DMS53 treated with DMSO at 0.1 percent for 48 hours (cell line): Measurements from ENCODE around the gene CBX7.

Experiments
- DNase-seq: peaks from one replicate; lab custom pipeline; 2025; ENCODE audit not compliant: unreplicated experiment; lab: John Stamatoyannopoulos, UW

The CBX7 gene

DNA sequence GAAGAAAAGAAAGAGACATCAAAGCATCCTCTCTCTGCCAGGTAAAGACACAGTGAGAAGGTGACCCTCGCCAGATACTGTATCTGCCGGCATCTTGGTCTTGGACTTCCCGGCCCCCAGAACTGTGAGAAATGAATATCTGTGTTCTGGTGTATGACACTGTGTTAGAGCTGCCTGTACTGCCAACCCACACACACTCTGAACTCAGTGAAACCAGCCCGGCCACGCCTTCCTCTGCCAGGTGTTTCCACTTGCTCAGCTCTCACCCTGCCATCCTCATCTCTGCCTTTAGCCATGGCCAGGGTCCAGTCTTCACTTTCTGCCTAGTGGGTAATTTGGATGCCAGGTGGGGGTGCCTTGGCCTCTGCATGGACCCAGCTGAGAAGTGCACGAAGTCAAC lies 24.0 kb downstream of the CBX7 start:
- no peak for DNase-seq

DNA sequence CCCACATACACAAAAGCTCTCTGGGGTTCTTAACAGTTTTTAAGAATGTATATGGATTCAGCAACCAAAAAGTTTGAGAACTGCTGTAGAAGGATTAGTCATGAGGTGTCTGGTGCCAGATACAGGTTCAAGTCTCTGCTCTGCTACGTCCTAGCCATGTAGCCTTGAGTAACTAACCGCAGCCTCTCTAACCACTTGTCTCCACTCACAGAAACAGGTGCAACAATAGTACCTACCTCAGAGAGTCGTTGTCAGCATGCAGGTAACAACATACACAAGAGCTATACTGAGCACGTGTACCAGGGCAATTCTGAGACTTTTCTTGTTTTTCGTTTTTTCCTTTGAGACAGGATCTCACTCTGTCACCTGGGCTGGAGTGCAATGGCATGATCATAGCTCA lies 26.9 kb downstream of the CBX7 start:
- DNase-seq: no peak

DNA sequence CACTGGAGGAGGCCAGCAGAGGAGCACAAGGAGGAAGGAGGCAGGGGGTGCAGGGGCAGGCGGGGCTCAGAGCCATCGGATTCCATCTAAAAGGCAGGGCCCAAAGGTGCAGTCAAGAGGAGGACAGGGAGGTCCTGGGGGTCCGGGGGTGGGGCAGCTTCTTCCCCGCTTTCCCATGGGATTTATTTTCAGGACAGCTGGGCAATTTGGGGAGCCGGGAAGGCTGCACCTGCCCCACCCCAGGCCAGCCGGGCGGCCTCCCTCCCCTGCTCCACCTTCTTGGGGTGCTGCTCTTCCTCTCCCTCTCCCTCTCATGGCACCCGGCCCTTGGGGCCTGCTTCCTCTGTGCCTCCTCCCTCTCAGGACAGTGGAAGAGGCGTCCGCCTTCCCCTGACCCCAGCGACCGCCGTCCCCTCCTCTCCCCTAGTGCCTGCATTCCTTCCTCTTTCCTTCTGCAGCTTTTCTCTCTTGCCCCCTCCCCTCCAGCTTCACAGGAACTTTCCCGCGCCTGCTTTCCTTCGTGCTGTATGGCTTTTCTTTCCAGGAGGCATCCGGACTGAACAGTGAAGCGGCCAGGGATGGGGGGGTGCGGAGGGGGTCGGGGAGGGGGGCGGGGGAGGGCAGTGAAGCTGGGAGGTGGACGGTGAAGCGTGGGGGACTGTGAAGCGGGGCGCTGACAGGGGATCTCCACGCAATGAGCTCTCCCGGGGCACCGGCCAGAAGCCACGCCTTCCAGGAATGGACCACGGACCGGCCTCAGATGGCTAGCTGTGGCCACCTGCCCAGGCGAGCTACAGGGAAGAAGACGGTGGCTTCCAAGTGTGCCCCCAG lies 28.5 kb downstream of the CBX7 start:
- DNase-seq: no peak

DNA sequence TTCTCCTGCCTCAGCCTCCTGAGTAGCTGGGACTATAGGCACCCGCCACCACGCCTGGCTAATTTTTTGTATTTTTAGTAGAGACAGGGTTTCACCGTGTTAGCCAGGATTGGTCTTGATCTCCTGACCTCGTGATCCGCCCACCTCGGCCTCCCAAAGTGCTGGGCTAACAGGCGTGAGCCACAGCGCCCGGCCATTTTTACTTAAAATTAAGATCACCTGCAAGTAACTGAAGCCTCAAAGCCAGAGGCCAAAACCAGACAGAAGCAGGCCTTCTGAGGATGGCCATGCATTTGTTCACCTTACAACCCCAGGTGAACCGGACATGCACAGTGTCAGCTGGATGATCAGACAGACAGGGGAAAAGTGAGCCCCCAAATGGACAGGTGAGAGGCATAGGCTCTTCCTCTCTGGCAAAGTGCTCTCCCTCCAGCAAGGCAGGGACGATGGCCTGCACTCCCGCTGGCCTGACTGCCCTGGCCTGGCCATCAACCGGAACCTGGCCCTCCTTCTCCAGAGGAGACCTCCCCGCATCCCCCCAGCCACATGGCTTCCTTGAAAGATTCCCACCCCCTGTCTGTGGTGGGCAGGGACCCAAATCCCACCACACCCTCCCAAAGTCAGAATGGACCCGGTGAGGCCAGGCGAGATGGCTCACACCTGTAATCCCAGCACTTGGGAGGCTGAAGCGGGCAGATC lies 29.6 kb downstream of the CBX7 start:
- no peak for DNase-seq

DNA sequence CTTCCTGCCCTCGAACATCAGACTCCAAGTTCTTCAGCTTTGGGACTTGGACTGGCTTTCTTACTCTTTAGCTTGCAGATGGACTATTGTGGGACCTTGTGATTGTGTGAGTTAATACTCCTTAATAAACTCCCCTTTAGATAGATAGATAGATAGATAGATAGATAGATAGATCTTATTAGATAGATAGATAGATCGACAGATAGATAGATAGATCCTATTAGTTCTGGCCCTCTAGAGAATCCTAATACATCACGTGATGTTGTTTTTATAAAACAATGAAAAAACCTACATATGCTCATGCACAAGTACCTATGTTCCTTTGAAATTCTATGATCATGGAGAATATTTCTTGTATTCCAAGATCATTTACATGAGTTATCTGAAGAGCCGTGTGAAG lies 31.5 kb downstream of the CBX7 start:
- DNase-seq: no peak

DNA sequence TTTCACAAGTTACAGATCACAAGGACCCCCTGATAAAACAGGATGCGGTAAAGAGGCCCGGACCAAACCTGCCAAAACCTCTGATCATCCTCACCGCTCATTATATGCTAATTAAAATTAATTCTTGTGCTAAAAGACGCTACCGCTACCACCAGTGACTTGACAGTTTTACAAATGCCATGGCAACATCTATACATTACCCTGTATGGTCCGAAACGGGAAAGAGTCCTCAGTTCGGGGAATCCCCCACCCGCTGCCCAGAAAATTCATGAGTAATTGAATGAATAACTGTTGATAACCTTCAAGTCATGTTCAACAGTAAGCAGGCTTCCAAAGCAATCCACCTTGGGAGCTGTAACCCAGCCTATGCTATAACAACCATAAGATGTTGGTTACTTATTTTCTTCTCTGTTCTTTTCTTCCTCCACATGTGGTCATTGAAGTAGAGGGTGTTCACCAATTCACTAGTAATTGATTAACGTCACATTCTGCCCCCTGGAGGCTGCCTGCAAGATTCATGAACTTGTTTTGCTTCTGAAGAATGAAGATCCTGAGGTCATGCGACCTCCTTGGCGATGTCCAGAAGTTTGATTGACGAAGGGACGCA lies 34.8 kb downstream of the CBX7 start:
- peak; percentile 9 for DNase-seq

DNA sequence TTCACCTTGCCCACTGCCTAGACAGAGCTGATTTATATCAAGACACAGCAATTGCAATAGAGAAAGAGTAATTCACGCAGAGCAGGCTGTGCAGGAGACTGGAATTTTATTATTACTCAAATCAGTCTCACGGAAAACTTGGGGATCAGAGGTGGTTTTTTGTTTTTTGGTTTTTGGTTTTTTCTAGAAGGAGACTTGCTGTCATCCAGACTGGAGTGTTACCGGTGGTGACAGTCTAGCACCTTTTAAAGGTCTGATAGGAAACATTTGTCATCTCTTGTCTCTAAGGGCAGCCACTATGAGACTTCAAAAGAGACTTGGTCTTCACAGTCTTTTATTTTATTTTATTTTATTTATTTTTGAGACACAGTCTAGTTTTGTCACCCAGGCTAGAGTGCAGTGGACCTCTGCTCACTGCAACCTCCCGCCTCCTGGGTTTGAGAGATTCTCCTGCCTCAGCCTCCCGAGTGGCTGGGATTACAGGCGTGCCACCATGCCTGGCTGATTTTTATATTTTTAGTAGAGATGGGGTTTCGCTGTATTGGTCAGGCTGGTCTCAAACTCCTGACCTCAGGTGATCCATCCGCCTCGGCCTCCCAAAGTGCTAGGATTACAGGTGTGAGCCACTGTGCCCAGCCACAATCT lies 36.4 kb downstream of the CBX7 start:
- no peak for DNase-seq

DNA sequence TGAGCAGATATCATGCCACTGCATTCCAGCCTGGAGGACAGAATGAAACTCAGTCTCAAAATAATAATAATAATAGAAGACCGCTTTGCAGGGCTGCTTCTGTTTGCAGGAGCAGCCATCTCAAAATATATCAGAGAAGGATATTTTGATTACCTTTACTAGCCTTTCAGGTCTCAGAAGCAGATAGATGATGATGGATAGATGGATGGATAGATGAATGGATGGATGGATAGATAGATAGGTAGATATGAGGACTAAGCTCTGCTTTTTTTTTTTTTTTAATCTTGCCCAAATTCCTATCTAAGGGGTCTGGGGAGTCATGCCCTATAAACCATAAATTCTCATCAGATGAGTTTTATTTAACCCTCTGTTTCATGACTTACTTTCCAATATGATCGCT lies 36.9 kb downstream of the CBX7 start:
- no peak for DNase-seq

DNA sequence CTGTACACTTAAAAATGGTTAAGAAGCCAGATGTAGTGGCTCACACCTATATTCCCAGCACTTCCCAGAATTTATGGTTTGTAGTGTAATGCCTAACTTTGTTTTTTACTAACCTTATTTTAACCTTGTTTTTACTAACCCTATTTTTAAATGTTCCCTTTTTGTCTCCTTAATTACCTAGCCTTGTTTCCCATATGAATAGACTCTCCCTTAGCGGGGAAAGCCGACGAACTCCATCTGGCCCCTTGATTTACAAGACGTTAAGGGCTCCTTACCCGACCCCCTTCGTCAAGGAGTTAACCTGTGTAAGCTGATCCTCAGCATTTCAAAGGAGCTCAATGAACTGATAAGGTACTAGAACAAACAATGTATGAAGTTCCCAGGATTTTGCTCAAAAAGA lies 38.4 kb downstream of the CBX7 start:
- DNase-seq: no peak

DNA sequence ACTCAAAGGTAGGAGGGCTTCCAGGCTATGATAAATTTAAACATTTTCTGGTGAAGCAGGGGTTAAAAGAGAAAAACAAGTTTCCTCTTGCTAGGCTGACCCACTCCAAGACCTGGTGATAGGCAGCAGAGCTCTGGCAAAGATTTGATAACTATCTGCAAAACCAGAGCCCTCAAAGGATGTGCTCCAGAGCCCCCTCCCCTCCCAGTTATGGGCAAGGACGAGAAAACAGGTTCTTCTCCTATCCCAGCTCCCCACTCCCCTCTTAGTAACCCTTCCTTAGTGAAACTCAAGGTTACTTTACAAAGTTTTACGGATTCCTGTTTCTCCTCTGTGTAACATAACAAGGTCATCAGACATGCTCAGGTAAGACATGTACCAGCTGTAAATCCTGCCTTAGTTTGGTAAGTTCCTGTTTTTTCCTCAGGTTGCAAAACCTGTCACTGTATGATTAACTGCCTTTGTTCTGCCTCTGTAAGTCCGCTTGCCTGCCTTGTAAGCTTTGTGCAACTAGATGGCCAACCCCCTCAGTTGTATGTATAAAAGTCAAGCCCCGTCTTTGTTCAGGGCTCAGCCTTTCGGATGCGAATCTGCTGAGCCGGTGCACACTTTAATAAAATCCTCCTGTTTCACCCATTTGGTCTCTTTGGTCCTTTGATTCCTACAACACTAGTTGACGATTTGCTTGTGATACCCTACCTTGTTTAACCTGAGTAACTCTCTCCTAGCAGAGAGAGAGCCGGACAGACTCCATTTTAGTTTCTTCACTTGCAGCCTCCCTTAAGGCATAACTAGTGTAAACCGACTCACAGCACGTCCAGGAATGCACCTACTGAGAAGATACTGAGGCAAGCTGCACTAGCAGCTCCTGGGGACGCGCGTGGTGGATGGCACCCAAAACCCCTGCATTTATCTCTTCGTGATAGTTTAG lies 41.6 kb downstream of the CBX7 start:
- DNase-seq: no peak

DNA sequence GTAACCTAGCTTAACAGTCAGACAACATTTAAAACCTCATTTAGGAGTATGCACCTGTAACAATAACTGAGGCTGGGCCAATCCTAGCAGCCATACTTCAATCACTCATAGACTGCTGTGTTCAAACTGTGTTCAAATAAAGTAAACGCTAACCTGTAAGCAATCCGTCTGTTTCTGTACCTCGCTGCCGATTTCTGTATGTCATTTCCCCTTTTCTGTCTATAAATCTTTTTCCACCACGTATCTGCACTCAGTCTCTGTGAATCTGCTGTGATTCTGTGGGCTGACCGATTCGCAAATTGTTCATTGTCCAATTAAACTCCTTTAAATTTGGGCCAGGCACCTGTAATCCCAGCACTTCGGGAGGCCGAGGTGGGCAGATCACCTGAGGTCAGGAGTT lies 43.1 kb downstream of the CBX7 start:
- no peak for DNase-seq

DNA sequence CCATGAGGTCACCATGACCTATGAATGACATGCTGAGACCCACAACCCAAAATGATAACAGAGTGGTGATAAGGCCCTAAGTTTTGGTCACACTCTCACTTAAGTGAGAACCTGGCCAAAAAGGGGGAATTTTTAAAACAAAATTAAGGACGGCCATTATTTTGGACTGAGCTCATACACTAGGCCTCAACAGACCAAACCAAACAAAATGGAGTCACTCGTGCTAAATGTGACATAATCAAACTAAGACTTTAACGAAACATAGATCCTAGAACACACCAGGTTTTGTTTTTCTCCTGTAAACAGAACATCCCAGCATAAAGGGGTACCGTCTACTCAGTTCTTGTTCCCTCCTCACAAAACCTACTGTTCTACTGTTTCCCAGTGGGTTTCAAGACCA lies 44.0 kb downstream of the CBX7 start:
- DNase-seq: no peak

DNA sequence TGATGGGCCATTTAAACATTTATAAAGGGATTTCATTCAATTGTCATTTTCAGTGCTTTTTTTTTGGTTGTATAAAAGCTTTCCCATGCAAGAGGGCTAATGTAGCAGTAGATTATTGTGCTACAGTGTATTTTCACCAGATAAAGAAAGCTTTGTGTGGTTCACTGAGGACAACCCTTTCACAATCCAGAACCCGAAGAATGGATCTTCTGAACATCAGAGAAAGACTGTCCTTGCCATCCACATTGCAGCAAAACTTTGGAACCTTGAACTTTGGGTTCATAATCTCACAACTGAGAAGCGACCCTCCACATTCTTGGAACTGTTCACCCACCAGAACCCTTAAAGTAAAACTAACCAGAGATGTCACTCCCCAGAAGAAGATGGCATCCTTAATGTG lies 46.2 kb downstream of the CBX7 start:
- DNase-seq: no peak

DNA sequence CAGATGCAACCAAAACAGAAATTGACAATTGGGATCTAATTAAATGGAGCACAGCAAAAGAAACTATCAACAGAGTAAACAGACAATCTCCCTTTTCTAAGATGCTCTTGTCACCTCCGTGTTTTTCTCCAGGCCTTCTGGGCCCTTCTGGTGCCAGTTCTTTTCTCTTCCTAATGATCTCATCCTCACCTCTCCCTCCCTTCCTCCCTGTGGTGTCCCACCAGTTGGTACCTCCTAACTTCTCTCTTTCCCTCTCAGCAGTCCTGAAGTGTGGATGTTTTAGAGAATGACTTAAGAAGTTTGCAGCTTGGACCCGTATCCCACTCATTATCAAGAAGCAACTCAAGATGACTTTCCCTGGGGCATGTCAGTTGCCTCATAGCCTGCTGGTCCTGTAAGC lies 49.0 kb downstream of the CBX7 start:
- DNase-seq: no peak

DNA sequence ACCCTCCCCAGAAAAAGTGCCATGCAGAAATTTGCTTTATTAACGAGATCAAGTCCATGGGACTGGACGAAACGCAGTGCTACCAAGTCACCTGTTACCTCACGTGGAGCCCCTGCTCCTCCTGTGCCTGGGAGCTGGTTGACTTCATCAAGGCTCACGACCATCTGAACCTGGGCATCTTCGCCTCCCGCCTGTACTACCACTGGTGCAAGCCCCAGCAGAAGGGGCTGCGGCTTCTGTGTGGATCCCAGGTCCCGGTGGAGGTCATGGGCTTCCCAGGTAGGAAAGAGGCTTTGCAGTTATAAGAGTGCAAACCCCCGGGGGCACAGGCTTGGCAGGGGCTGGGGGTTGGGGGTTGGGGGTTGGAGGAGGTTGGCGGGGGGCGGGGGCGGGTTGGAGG lies 51.3 kb downstream of the CBX7 start:
- DNase-seq: no peak

DNA sequence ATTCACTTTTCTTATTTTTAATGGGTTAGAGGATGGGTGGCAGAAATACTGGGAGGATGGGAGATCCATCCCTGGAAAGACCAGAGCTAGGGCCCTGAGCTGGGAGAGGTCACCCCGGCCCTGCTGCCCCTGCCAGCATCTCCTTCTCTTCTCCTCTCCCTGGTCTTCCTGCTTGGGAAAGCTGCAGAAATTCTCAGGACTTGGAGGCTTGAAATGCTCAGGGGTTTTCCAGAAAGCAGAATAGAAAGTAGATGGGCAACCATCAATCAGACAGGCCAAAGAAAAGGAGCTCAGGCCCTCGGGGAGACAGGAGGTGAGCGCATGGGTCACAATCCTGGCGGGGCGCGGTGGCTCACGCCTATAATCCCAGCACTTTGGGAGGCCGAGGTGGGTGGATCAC lies 53.9 kb downstream of the CBX7 start:
- no peak for DNase-seq

DNA sequence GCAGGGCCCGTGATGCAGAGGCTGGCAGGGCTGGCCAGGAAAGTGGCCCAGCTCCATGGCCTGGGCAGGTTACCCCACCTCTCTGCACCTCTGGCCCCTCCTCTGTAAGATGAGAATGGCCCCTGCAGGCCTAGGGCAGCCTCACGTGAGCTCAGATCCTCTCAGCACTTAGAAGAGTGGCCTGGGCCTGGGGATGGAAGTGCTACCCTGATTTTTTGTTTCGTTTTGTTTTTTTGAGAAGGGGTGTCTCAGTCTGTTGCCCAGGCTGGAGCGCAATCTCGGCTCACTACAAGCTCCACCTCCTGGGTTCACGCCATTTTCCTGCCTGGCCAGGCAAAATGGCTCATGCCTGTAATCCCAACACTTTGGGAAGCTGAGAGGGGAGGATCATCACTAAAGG lies 54.5 kb downstream of the CBX7 start:
- DNase-seq: no peak

DNA sequence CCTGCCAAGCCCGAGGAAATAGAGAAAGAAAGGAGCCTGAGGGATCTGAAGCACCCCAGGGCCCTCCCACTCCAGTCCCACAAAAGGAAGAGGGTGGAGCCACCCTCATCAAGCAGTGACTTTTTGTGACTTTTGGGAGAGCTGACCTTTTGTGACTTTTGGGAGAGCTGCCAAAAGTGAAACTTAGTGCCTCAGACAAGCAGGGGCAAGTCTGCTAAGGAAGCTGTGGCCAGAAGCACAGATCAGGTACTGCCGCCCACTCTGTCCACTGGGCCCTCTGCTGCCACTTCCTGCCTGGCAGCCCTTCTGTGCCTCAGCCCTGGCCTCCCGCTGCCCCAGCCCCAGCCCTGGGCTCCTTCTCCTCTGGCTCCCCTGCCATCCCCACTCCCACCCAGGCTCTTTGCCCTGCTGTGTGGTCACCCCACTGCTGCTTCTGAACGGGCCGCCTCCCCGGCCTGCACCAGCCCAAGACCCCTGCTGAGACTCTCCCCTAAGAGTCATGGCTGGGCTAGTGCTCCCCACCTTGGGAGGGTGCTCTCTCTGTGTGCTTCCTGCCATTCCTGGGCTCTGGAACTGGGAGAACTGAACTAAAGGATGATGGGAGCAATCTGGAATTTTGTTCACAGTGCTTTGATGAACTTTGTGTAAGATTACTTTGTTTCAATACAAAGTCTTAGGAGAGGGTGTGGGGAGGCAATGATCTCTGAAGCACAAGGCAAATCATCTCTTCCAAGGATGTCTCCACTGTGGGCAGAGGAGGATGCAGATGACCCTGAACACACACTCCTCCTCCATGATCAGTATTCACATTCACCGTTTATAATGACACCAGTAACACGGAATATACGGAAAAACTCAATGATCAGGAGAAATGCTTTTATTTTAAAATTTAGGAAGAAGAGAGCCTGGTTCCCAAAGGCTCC lies 55.1 kb downstream of the CBX7 start, which contains the start of gene APOBEC3H:
APOBEC3H (plus strand) TSS at position 147 of the 923 bp plus-strand sequence. CDS start 3,035 bp downstream, outside the sequence.
- no peak for DNase-seq

DNA sequence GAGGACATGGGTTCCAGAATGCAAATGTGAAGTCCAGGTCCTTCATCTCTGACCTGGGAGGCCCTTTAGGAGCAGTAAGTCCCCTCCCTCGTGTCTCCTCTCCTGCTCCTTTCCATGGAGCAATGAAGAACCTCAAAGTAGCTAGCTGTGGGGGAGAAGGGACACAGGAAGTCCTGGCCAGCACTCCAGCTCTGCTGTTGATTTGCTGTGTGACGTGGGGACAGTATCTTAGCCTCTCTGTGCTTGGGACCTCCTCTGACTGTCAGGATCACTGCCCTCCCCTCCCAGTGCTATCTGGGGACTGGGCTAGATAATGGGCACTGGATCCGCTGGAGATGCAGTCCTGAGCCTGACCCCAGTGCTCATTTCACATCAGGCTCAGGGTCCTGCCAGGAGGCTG lies 56.5 kb downstream of the CBX7 start:
- DNase-seq: no peak
